IMR-90 (cell line): ENCODE measurements around the gene ABHD2. TPM values are rescaled to one million over a fixed set of nuclear protein-coding genes. Genes with fewer than 3 reads are reported as not detected.

Experiments
- ATAC-seq: fragments of 200-7000 bp; cut with Tn5 transposase; 2 replicates; pipeline ENCODE4 v1.9.1; 2020; ENCODE audit warnings: low read depth, mild to moderate bottlenecking, moderate library complexity
- BruUV-seq: library from RNA; stranded (reverse); fragments of 400-500 nt; replicated peaks from 2 replicates; lab custom pipeline; 2021; lab: Mats Ljungman, UMichigan
- CTCF ChIA-PET: fragments of 300-600 bp; formaldehyde crosslinking; extraction: SDS; loops from one replicate; lab custom pipeline; 2021; ENCODE audit warnings: antibody characterized with exemption; lab: Yijun Ruan, JAX
- POLR2A ChIA-PET: fragments of 300-600 bp; sonication (Branson Sonifier 250); formaldehyde crosslinking; loops from one replicate; lab custom pipeline; 2022; ENCODE audit warnings: antibody characterized with exemption; ENCODE audit not compliant: unreplicated experiment; lab: Charles Lee
- DNase-seq: peaks from one replicate; pipeline ENCODE4 v3.0.0; 2013
- H2AFZ ChIP-seq: replicated peaks from 2 replicates; pipeline ENCODE3; 2013; ENCODE audit warnings: low read length, mild to moderate bottlenecking; ENCODE audit not compliant: poor library complexity
- H2AK5ac ChIP-seq: 2 replicates; pipeline ENCODE4 v1.6.1; 2013; ENCODE audit warnings: low read depth, low read length, inconsistent platforms
- H2AK9ac ChIP-seq: replicated peaks from 2 replicates; pipeline ENCODE3; 2013; ENCODE audit warnings: mild to moderate bottlenecking, low read depth, low read length, moderate library complexity; ENCODE audit not compliant: poor library complexity
- H2BK120ac ChIP-seq: 2 replicates; pipeline ENCODE4 v1.6.1; 2013; ENCODE audit warnings: low read depth, low read length, inconsistent platforms
- H2BK15ac ChIP-seq: 3 replicates; pipeline ENCODE4 v1.6.1; 2013; ENCODE audit warnings: low read depth, low read length, inconsistent platforms
- H2BK20ac ChIP-seq: 2 replicates; pipeline ENCODE4 v1.6.1; 2013; ENCODE audit warnings: low read depth, mild to moderate bottlenecking, inconsistent platforms, low read length, moderate library complexity
- H2BK5ac ChIP-seq: 2 replicates; pipeline ENCODE4 v1.6.1; 2013; ENCODE audit warnings: mild to moderate bottlenecking, low read depth, low read length, inconsistent platforms; ENCODE audit not compliant: poor library complexity, severe bottlenecking
- H3K14ac ChIP-seq: replicated peaks from 2 replicates; pipeline ENCODE4 v1.6.1; 2013; ENCODE audit warnings: low read depth, low read length, inconsistent platforms
- H3K18ac ChIP-seq: 2 replicates; pipeline ENCODE4 v1.6.1; 2013; ENCODE audit warnings: low read depth, low read length, control low read depth
- H3K23ac ChIP-seq: 2 replicates; pipeline ENCODE4 v1.6.1; 2013; ENCODE audit warnings: low read depth, low read length, inconsistent platforms
- H3K27ac ChIP-seq: 2 replicates; pipeline ENCODE4 v1.5.1; 2013; ENCODE audit warnings: mild to moderate bottlenecking, control low read depth, low read length; ENCODE audit not compliant: insufficient read depth
- H3K27me3 ChIP-seq: 2 replicates; pipeline ENCODE4 v1.6.1; 2013; ENCODE audit warnings: low read length; ENCODE audit not compliant: control insufficient read depth, insufficient read depth
- H3K36me3 ChIP-seq: 2 replicates; pipeline ENCODE4 v1.6.1; 2013; ENCODE audit warnings: low read length, mixed read lengths; ENCODE audit not compliant: control insufficient read depth, insufficient read depth
- H3K4ac ChIP-seq: 2 replicates; pipeline ENCODE4 v1.6.1; 2013; ENCODE audit warnings: low read depth, low read length, inconsistent platforms
- H3K4me1 ChIP-seq: 2 replicates; pipeline ENCODE4 v1.6.1; 2013; ENCODE audit warnings: low read length, mixed read lengths; ENCODE audit not compliant: control insufficient read depth, insufficient read depth
- H3K4me2 ChIP-seq: 2 replicates; pipeline ENCODE4 v1.6.1; 2013; ENCODE audit warnings: low read depth, mild to moderate bottlenecking, control low read depth, low read length, moderate library complexity
- H3K4me3 ChIP-seq: 2 replicates; pipeline ENCODE4 v1.5.1; 2013; ENCODE audit warnings: low read depth, mild to moderate bottlenecking, control low read depth, low read length, moderate library complexity; ENCODE audit not compliant: insufficient read depth
- H3K56ac ChIP-seq: 2 replicates; pipeline ENCODE4 v1.6.1; 2013; ENCODE audit warnings: low read length, inconsistent platforms; ENCODE audit not compliant: insufficient read depth; ENCODE audit errors: extremely low read depth
- H3K79me1 ChIP-seq, 2 experiments: 2 replicates each; pipeline ENCODE4 v1.6.1; 2013; ENCODE audit warnings: low read length in 2 of 2, inconsistent platforms in 1 of 2, low read depth in 1 of 2
- H3K9ac ChIP-seq: 2 replicates; pipeline ENCODE4 v1.6.1; 2013; ENCODE audit warnings: low read depth, low read length, control low read depth
- H3K9me1 ChIP-seq: 2 replicates; pipeline ENCODE4 v1.6.1; 2013; ENCODE audit warnings: low read length, inconsistent platforms; ENCODE audit not compliant: insufficient read depth
- H3K9me3 ChIP-seq: 2 replicates; pipeline ENCODE4 v1.6.1; 2013; ENCODE audit warnings: low read length; ENCODE audit not compliant: control insufficient read depth, insufficient read depth
- H4K20me1 ChIP-seq: 2 replicates; pipeline ENCODE4 v1.6.1; 2013; ENCODE audit warnings: low read length, inconsistent platforms; ENCODE audit not compliant: insufficient read depth
- H4K5ac ChIP-seq: 2 replicates; pipeline ENCODE4 v1.6.1; 2013; ENCODE audit warnings: mild to moderate bottlenecking, low read depth, low read length, control low read depth
- H4K8ac ChIP-seq, 2 experiments: 2 replicates each; pipeline ENCODE4 v1.6.1; 2013; ENCODE audit warnings: low read depth in 2 of 2, low read length in 2 of 2, control low read depth in 1 of 2, inconsistent platforms in 1 of 2
- H4K91ac ChIP-seq: 2 replicates; pipeline ENCODE4 v1.6.1; 2013; ENCODE audit warnings: low read depth, low read length, inconsistent platforms; ENCODE audit not compliant: insufficient read depth
- BHLHE40 ChIP-seq: fragments of 150-350 bp; IDR thresholded peaks from 2 replicates; pipeline ENCODE4 v1.6.1; 2016; ENCODE audit warnings: mild to moderate bottlenecking, low read depth, low read length
- CEBPB ChIP-seq: IDR thresholded peaks from 2 replicates; pipeline ENCODE4 v1.6.1; 2012; ENCODE audit warnings: low read depth, low read length, improper control_type of control experiment
- CHD1 ChIP-seq: IDR thresholded peaks from 2 replicates; pipeline ENCODE4 v1.6.1; 2012; ENCODE audit warnings: low read depth, low read length, improper control_type of control experiment
- FOS ChIP-seq: fragments of 150-350 bp; IDR thresholded peaks from 2 replicates; pipeline ENCODE4 v1.6.1; 2016; ENCODE audit warnings: low read depth, low read length
- MAFK ChIP-seq: IDR thresholded peaks from 2 replicates; pipeline ENCODE4 v1.6.1; 2012; ENCODE audit warnings: low read depth, low read length, improper control_type of control experiment
- MAZ ChIP-seq: IDR thresholded peaks from 2 replicates; pipeline ENCODE4 v1.6.1; 2012; ENCODE audit warnings: low read depth, mild to moderate bottlenecking, low read length, improper control_type of control experiment, moderate library complexity, borderline replicate concordance
- MXI1 ChIP-seq: IDR thresholded peaks from 2 replicates; pipeline ENCODE4 v1.6.1; 2012; ENCODE audit warnings: low read depth, mild to moderate bottlenecking, low read length, moderate library complexity, borderline replicate concordance
- NFE2L2 ChIP-seq: fragments of 150-350 bp; IDR thresholded peaks from 2 replicates; pipeline ENCODE4 v1.6.1; 2016; ENCODE audit warnings: low read depth, mild to moderate bottlenecking, low read length
- POLR2A ChIP-seq: IDR thresholded peaks from 2 replicates; pipeline ENCODE4 v1.6.1; 2012; ENCODE audit warnings: mild to moderate bottlenecking, low read depth, low read length
- RAD21 ChIP-seq: IDR thresholded peaks from 2 replicates; pipeline ENCODE4 v1.6.1; 2012; ENCODE audit warnings: low read length, improper control_type of control experiment
- RCOR1 ChIP-seq: IDR thresholded peaks from 2 replicates; pipeline ENCODE4 v1.6.1; 2012; ENCODE audit warnings: mild to moderate bottlenecking, low read length, improper control_type of control experiment; ENCODE audit not compliant: insufficient replicate concordance
- RFX5 ChIP-seq: IDR thresholded peaks from 2 replicates; pipeline ENCODE4 v1.8.0; 2012; ENCODE audit warnings: low read depth, mild to moderate bottlenecking, low read length, moderate library complexity
- SMC3 ChIP-seq: fragments of 150-350 bp; IDR thresholded peaks from 2 replicates; pipeline ENCODE4 v1.6.1; 2016; ENCODE audit warnings: low read depth, mild to moderate bottlenecking, antibody characterized with exemption, low read length, moderate library complexity
- WGBS, 2 experiments: methylation state at CpG; one replicate each; pipeline versions ENCODE4 v1.1.5 to v1.1.7; 2013; ENCODE audit warnings: missing lambda C conversion rate in 2 of 2; ENCODE audit not compliant: insufficient read length in 1 of 2; ENCODE audit errors: extremely low coverage in 2 of 2; 5-methylcytosine and 5-hydroxymethylcytosine counted together
- dilution Hi-C: fragments of 300-500 bp; cut with HindIII; formaldehyde crosslinking; loops from one replicate; pipeline ENCODE4 v1.14.3; 2018; ENCODE audit warnings: low sequenced_read_pairs; ENCODE audit not compliant: unreplicated experiment
- in situ Hi-C: fragments of 300-500 bp; cut with MboI; formaldehyde crosslinking; loops from 3 replicates; pipeline ENCODE4 v1.14.3; 2019; ENCODE audit warnings: low sequenced_read_pairs, inconsistent platforms, mixed read lengths
- intact Hi-C: fragments of 100-400 bp; cut with micrococcal nuclease; formaldehyde crosslinking; loops from 2 replicates; pipeline ENCODE4 v1.10.0; 2022
- polyA plus RNA-seq, 3 experiments: library from polyadenylated mRNA; depleted of rRNA; stranded (reverse); fragments of >200 nt; gene quantifications; 2 replicates each; pipeline ENCODE4 v1.2.3, GENCODE V29; 2012; ENCODE audit warnings: low replicate concordance in 1 of 3
- total RNA-seq: library from RNA; depleted of rRNA; stranded (reverse); fragments of >200 nt; gene quantifications from 2 replicates; pipeline ENCODE4 v1.2.3, GENCODE V29; 2012
- TF ChIP-seq, protein P1 (sequence below): fragments of 150-350 bp; IDR thresholded peaks from 2 replicates; pipeline ENCODE4 v1.6.1; 2017; ENCODE audit warnings: mild to moderate bottlenecking, antibody characterized with exemption, low read length, low read depth
- TF ChIP-seq, protein P2 (sequence below): fragments of 150-350 bp; IDR thresholded peaks from 2 replicates; pipeline ENCODE4 v1.6.1; 2016; ENCODE audit warnings: low read depth, mild to moderate bottlenecking, low read length, moderate library complexity, borderline replicate concordance
- TF ChIP-seq, protein P3 (sequence below): conservative IDR thresholded peaks from 2 replicates; pipeline ENCODE4 v1.5.1; 2012; ENCODE audit warnings: mild to moderate bottlenecking, low read depth, low read length, improper control_type of control experiment

ABHD2 gene
- total and polyA plus RNA-seq, 2 of the 4 experiments (the other 2 are of a cell fraction): 31.2 to 62.9 TPM

DNA sequence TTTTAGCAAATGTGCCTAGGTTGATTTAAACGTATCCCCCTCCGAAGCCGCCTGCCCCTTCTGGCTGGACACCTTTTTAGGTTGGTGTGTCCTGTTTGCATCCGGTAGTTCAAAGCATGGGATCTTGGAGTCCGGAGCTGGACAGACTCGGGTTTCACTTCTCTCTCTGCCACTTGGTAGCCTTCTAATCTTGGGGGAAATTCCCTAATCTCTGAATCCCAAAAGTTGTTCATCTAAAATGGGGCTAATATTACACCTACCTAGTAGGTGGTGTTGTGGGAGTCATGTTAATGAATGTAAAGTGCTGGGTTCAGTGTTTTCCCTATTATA lies 156.3 kb downstream of the ABHD2 start:
- peak overlapping the region; percentile 78 for H3K9ac ChIP-seq
- peak overlapping the region; percentile 65 for H3K14ac ChIP-seq
- TF ChIP-seq SMC3 (no peak), RFX5 (no peak), RCOR1 (no peak), CHD1 (no peak), NFE2L2 (no peak), MAFK (no peak), BHLHE40 (no peak), FOS (no peak), RAD21 (no peak), MXI1 (no peak), MAZ (no peak), POLR2A (no peak), CEBPB (no peak)
- TF ChIP-seq, protein P1, sequence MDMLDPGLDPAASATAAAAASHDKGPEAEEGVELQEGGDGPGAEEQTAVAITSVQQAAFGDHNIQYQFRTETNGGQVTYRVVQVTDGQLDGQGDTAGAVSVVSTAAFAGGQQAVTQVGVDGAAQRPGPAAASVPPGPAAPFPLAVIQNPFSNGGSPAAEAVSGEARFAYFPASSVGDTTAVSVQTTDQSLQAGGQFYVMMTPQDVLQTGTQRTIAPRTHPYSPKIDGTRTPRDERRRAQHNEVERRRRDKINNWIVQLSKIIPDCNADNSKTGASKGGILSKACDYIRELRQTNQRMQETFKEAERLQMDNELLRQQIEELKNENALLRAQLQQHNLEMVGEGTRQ: no peak
- TF ChIP-seq, protein P2, sequence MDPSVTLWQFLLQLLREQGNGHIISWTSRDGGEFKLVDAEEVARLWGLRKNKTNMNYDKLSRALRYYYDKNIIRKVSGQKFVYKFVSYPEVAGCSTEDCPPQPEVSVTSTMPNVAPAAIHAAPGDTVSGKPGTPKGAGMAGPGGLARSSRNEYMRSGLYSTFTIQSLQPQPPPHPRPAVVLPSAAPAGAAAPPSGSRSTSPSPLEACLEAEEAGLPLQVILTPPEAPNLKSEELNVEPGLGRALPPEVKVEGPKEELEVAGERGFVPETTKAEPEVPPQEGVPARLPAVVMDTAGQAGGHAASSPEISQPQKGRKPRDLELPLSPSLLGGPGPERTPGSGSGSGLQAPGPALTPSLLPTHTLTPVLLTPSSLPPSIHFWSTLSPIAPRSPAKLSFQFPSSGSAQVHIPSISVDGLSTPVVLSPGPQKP: no peak
- TF ChIP-seq, protein P3, sequence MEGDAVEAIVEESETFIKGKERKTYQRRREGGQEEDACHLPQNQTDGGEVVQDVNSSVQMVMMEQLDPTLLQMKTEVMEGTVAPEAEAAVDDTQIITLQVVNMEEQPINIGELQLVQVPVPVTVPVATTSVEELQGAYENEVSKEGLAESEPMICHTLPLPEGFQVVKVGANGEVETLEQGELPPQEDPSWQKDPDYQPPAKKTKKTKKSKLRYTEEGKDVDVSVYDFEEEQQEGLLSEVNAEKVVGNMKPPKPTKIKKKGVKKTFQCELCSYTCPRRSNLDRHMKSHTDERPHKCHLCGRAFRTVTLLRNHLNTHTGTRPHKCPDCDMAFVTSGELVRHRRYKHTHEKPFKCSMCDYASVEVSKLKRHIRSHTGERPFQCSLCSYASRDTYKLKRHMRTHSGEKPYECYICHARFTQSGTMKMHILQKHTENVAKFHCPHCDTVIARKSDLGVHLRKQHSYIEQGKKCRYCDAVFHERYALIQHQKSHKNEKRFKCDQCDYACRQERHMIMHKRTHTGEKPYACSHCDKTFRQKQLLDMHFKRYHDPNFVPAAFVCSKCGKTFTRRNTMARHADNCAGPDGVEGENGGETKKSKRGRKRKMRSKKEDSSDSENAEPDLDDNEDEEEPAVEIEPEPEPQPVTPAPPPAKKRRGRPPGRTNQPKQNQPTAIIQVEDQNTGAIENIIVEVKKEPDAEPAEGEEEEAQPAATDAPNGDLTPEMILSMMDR: no peak
- H4K5ac ChIP-seq: no peak overlapping the region
- H2AK5ac ChIP-seq: no peak overlapping the region
- no CpG with 5 or more reads among the region's 6 CpGs for WGBS, 2 experiments
- no peak overlapping the region for H2BK5ac ChIP-seq
- intact Hi-C loops: no loop called here
- ChIA-PET POLR2A (interaction anchor here (0.8 kb wide), 1 partner anchor 9 kb away, joined by 6 read pairs; no protein-coding TSS in a partner anchor), CTCF (interaction anchor here (0.6 to 2.6 kb wide), 4 partner anchors 8 to 758 kb away, joined by 3 to 13 read pairs (median 8); no protein-coding TSS in a partner anchor)
- BruUV-seq: no TSS peak
- H2AFZ ChIP-seq: peak overlapping the region; percentile 99
- H2AK9ac ChIP-seq: no peak overlapping the region
- H3K9me3 ChIP-seq: no peaks in the 10 kb centered on the region
- H2BK120ac ChIP-seq: no peak overlapping the region
- H3K79me1 ChIP-seq: peaks cover 19 to 25% of the 10 kb centered on the region in 2 experiments
- peak overlapping the region; percentile 44; the same call in 1 of the 2 replicates for H3K27ac ChIP-seq
- peak overlapping the region; percentile 87 for H3K4me3 ChIP-seq
- DNase-seq (peak; percentile 16), ATAC-seq (no peak)
- peak overlapping the region; percentile 56; the same call in 1 of the 2 replicates for H3K4ac ChIP-seq
- peaks cover 3% of the 10 kb centered on the region for H3K4me1 ChIP-seq
- H4K91ac ChIP-seq: no peak overlapping the region; the same call in 1 of the 2 replicates
- no peak overlapping the region for H2BK15ac ChIP-seq
- dilution Hi-C loops: no loop called here
- no peaks in the 10 kb centered on the region for H4K20me1 ChIP-seq
- peaks cover 3% of the 10 kb centered on the region; the same call in 1 of the 2 replicates for H3K9me1 ChIP-seq
- H3K36me3 ChIP-seq: peaks cover 2% of the 10 kb centered on the region; the same call in 1 of the 2 replicates
- peak overlapping the region; percentile 61 to 83 for H4K8ac ChIP-seq
- H2BK20ac ChIP-seq: no peak overlapping the region
- peak overlapping the region; percentile 92 for H3K23ac ChIP-seq
- peak overlapping the region; percentile 87 for H3K4me2 ChIP-seq
- in situ Hi-C loops: no loop called here
- H3K56ac ChIP-seq: peak overlapping the region; percentile 65
- no peak overlapping the region for H3K18ac ChIP-seq
- H3K27me3 ChIP-seq: no peaks in the 10 kb centered on the region
